ENCODE results near the gene KLK7. TPM values are rescaled to one million over a fixed set of nuclear protein-coding genes. Genes with fewer than 3 reads are reported as not detected.
"Not testable (repeated sequence)": the region's sequence is repeated elsewhere in the genome, so short reads cannot be mapped to it uniquely, and the experiment has no call there.

Gene KLK7
- total RNA-seq, 2 experiments from 2014 or later = not detected

- CTCF ChIA-PET = no interaction called here
- H3K4me3 Mint-ChIP-seq = no peak overlapping the region
- no peak for DNase-seq
- no peaks in the 10 kb centered on the region for H3K36me3 Mint-ChIP-seq (ENCODE audit: low read depth)
- POLR2A ChIA-PET = no interaction called here
- no peaks in the 10 kb centered on the region for H3K9me3 Mint-ChIP-seq
- no peaks in the 10 kb centered on the region for H3K4me1 Mint-ChIP-seq
- H3K27me3 Mint-ChIP-seq = no peaks in the 10 kb centered on the region
- no peak overlapping the region for H3K27ac Mint-ChIP-seq
Measured at GRCh38 chr19:51005248-51005647, 21.5 kb upstream of the KLK7 start.

- DNase-seq = no peak
- H3K27ac Mint-ChIP-seq = no peak overlapping the region
- CTCF ChIA-PET = no interaction called here
- POLR2A ChIA-PET = no interaction called here
- no peaks in the 10 kb centered on the region for H3K9me3 Mint-ChIP-seq
- H3K27me3 Mint-ChIP-seq = no peaks in the 10 kb centered on the region
- H3K36me3 Mint-ChIP-seq (ENCODE audit: low read depth) = no peaks in the 10 kb centered on the region
- no peak overlapping the region for H3K4me3 Mint-ChIP-seq
- H3K4me1 Mint-ChIP-seq = no peaks in the 10 kb centered on the region
Measured at GRCh38 chr19:51003316-51003715, 19.6 kb upstream of the KLK7 start.

- DNase-seq = peak; percentile 21
- POLR2A ChIA-PET = no interaction called here
- H3K27me3 Mint-ChIP-seq = no peaks in the 10 kb centered on the region
Measured at GRCh38 chr19:51002542-51003311, 19.0 kb upstream of the KLK7 start.

GRCh38 chr19:51002089-51002532, 18.4 kb upstream of the KLK7 start:
- Mint-ChIP-seq H3K9me3 (no peaks in the 10 kb centered on the region), H3K27ac (no peak overlapping the region), H3K36me3 (ENCODE audit: low read depth) (no peaks in the 10 kb centered on the region), H3K27me3 (no peaks in the 10 kb centered on the region), H3K4me1 (no peaks in the 10 kb centered on the region), H3K4me3 (no peak overlapping the region)
- ChIA-PET POLR2A (no interaction called here), CTCF (interaction anchor here (1.0 to 1.5 kb wide), 2 partner anchors 10 to 15 kb away, joined by 3 read pairs; no protein-coding TSS in a partner anchor)
- DNase-seq = no peak

More at GRCh38 chr19:51002542-51003311, 19.0 kb upstream of the KLK7 start:
- Mint-ChIP-seq H3K4me3 (no peak overlapping the region), H3K9me3 (no peaks in the 10 kb centered on the region), H3K36me3 (ENCODE audit: low read depth) (no peaks in the 10 kb centered on the region), H3K27ac (no peak overlapping the region), H3K4me1 (no peaks in the 10 kb centered on the region)
- CTCF ChIA-PET = interaction anchor here (1.0 to 1.5 kb wide), 2 partner anchors 10 to 14 kb away, joined by 3 read pairs; no protein-coding TSS in a partner anchor

- CTCF ChIA-PET = interaction anchor here (1.5 kb wide), 1 partner anchor 15 kb away, joined by 3 read pairs; no protein-coding TSS in a partner anchor
- H3K4me3 Mint-ChIP-seq = no peak within 1 kb of the TSS
Measured at GRCh38 chr19:51001515-51001914, 17.8 kb upstream of the KLK7 start, which contains the start of gene KLK8. Gene KLK8 (minus strand): TSS chr19:51001604. CDS start chr19:51001167, 437 bp downstream.

GRCh38 chr19:51000981-51001380, 17.3 kb upstream of the KLK7 start:
- ChIA-PET POLR2A (no interaction called here), CTCF (no interaction called here)
- no peaks in the 10 kb centered on the region for H3K4me1 Mint-ChIP-seq
- H3K27me3 Mint-ChIP-seq = peaks cover 2% of the 10 kb centered on the region
- no peak overlapping the region for H3K27ac Mint-ChIP-seq
- no peaks in the 10 kb centered on the region for H3K36me3 Mint-ChIP-seq (ENCODE audit: low read depth)
- H3K9me3 Mint-ChIP-seq = no peaks in the 10 kb centered on the region
- H3K4me3 Mint-ChIP-seq = no peak overlapping the region
- no peak for DNase-seq

More at GRCh38 chr19:51001515-51001914, 17.8 kb upstream of the KLK7 start, which contains the start of gene KLK8:
- Mint-ChIP-seq H3K9me3 (no peaks in the 10 kb centered on the region), H3K27me3 (peaks cover 2% of the 10 kb centered on the region), H3K27ac (no peak within 1 kb of the TSS), H3K36me3 (ENCODE audit: low read depth) (no peaks in the 10 kb centered on the region), H3K4me1 (no peaks in the 10 kb centered on the region)
- POLR2A ChIA-PET = no interaction called here
- DNase-seq = no peak

- no peak for DNase-seq
- Mint-ChIP-seq H3K36me3 (ENCODE audit: low read depth) (no peaks in the 10 kb centered on the region), H3K4me3 (no peak overlapping the region), H3K27ac (no peak overlapping the region), H3K9me3 (no peaks in the 10 kb centered on the region), H3K27me3 (peaks cover 2% of the 10 kb centered on the region), H3K4me1 (no peaks in the 10 kb centered on the region)
- ChIA-PET CTCF (no interaction called here), POLR2A (no interaction called here)
Measured at GRCh38 chr19:51000426-51000825, 16.7 kb upstream of the KLK7 start.

GRCh38 chr19:50998686-50999085, 15.0 kb upstream of the KLK7 start:
- no peak for DNase-seq
- Mint-ChIP-seq H3K4me1 (no peaks in the 10 kb centered on the region), H3K27me3 (peaks cover 2% of the 10 kb centered on the region), H3K36me3 (ENCODE audit: low read depth) (no peaks in the 10 kb centered on the region), H3K27ac (no peak overlapping the region), H3K9me3 (peaks cover 3% of the 10 kb centered on the region), H3K4me3 (no peak overlapping the region)
- POLR2A ChIA-PET = no interaction called here
- CTCF ChIA-PET = no interaction called here

- Mint-ChIP-seq H3K4me3 (no peak overlapping the region), H3K4me1 (no peaks in the 10 kb centered on the region), H3K36me3 (ENCODE audit: low read depth) (no peaks in the 10 kb centered on the region), H3K9me3 (peaks cover 3% of the 10 kb centered on the region), H3K27ac (no peak overlapping the region), H3K27me3 (peaks cover 2% of the 10 kb centered on the region)
- no peak for DNase-seq
- ChIA-PET POLR2A (no interaction called here), CTCF (no interaction called here)
Measured at GRCh38 chr19:50998061-50998460, 14.3 kb upstream of the KLK7 start.

GRCh38 chr19:50994129-50994528, 10.4 kb upstream of the KLK7 start:
- ChIA-PET CTCF (no interaction called here), POLR2A (no interaction called here)
- Mint-ChIP-seq H3K36me3 (ENCODE audit: low read depth) (no peaks in the 10 kb centered on the region), H3K4me3 (no peak overlapping the region), H3K9me3 (peaks cover 3% of the 10 kb centered on the region), H3K4me1 (no peaks in the 10 kb centered on the region), H3K27ac (no peak overlapping the region), H3K27me3 (peaks cover 16% of the 10 kb centered on the region)
- no peak for DNase-seq

GRCh38 chr19:50992666-50993035, 8.9 kb upstream of the KLK7 start:
- ChIA-PET POLR2A (no interaction called here), CTCF (no interaction called here)
- Mint-ChIP-seq H3K36me3 (ENCODE audit: low read depth) (no peaks in the 10 kb centered on the region), H3K27me3 (peaks cover 20% of the 10 kb centered on the region), H3K4me3 (no peak overlapping the region), H3K27ac (no peak overlapping the region), H3K4me1 (no peaks in the 10 kb centered on the region), H3K9me3 (peaks cover 3% of the 10 kb centered on the region)
- no peak for DNase-seq

GRCh38 chr19:50984416-50984815, 699 bp upstream of the KLK7 start:
- H3K27me3 Mint-ChIP-seq = peaks cover 21% of the 10 kb centered on the region
- POLR2A ChIA-PET; DNase-seq; H3K36me3 Mint-ChIP-seq (ENCODE audit: low read depth); H3K4me3 Mint-ChIP-seq; H3K27ac Mint-ChIP-seq; H3K9me3 Mint-ChIP-seq; H3K4me1 Mint-ChIP-seq: not testable (repeated sequence)
- CTCF ChIA-PET = interaction anchor here (0.6 kb wide), 1 partner anchor 647 kb away, joined by 4 read pairs; no protein-coding TSS in a partner anchor

- ChIA-PET POLR2A (no interaction called here), CTCF (no interaction called here)
- no peaks in the 10 kb centered on the region for H3K36me3 Mint-ChIP-seq (ENCODE audit: low read depth)
- peaks cover 14% of the 10 kb centered on the region for H3K27me3 Mint-ChIP-seq
- no peaks in the 10 kb centered on the region for H3K9me3 Mint-ChIP-seq
- H3K27ac Mint-ChIP-seq = no peak overlapping the region
- no peak overlapping the region for H3K4me3 Mint-ChIP-seq
- no peaks in the 10 kb centered on the region for H3K4me1 Mint-ChIP-seq
- DNase-seq = no peak
Measured at GRCh38 chr19:50982186-50982585, 1.5 kb downstream of the KLK7 start.
